WTC11 (cell line): Measurements from ENCODE around the gene NSD1. TPM values are rescaled to one million over a fixed set of nuclear protein-coding genes. Genes with fewer than 3 reads are reported as not detected.

Source experiments
- ATAC-seq: fragments of 200-7000 bp; cut with Tn5 transposase; 2 replicates; pipeline ENCODE4 v1.10.0; 2021; ENCODE audit warnings: mild to moderate bottlenecking, moderate library complexity
- CTCF ChIA-PET: fragments of 300-600 bp; sonication (Branson Sonifier 250); formaldehyde crosslinking; loops from one replicate; lab custom pipeline; 2021; ENCODE audit warnings: antibody characterized with exemption; lab: Charles Lee
- POLR2A ChIA-PET: fragments of 350-600 bp; sonication (Branson Sonifier 250); formaldehyde crosslinking; loops from one replicate; lab custom pipeline; 2021; ENCODE audit warnings: antibody characterized with exemption; lab: Charles Lee
- DNase-seq: peaks from one replicate; pipeline ENCODE4 v3.0.0; 2021; ENCODE audit warnings: low spot score
- H3K27ac Mint-ChIP-seq: 2 replicates; pipeline ENCODE4 v1.8.0; 2021; ENCODE audit warnings: mixed read lengths
- H3K27me3 Mint-ChIP-seq: 2 replicates; pipeline ENCODE4 v1.8.0; 2021; ENCODE audit warnings: low read depth, mild to moderate bottlenecking, moderate library complexity, mixed read lengths
- H3K36me3 Mint-ChIP-seq: 2 replicates; pipeline ENCODE4 v1.8.0; 2021; ENCODE audit warnings: mixed read lengths
- H3K4me1 Mint-ChIP-seq: 2 replicates; pipeline ENCODE4 v1.8.0; 2022; ENCODE audit warnings: mixed read lengths
- H3K4me3 Mint-ChIP-seq: 2 replicates; pipeline ENCODE4 v1.8.0; 2021; ENCODE audit warnings: mild to moderate bottlenecking, moderate library complexity, mixed read lengths
- H3K9me3 Mint-ChIP-seq: 2 replicates; pipeline ENCODE4 v1.8.0; 2021; ENCODE audit warnings: mixed read lengths
- ATF1 ChIP-seq: sonication (generic); formaldehyde crosslinking; IDR thresholded peaks from 2 replicates; pipeline ENCODE4 v1.8.1; 2023; ENCODE audit warnings: mild to moderate bottlenecking, moderate library complexity, missing genetic modification reagents
- CREM ChIP-seq: sonication (generic); formaldehyde crosslinking; IDR thresholded peaks from 2 replicates; pipeline ENCODE4 v1.8.1; 2022; ENCODE audit warnings: mild to moderate bottlenecking, missing genetic modification reagents, moderate library complexity
- ESRRA ChIP-seq: sonication (generic); formaldehyde crosslinking; IDR thresholded peaks from 2 replicates; pipeline ENCODE4 v1.8.1; 2022; ENCODE audit warnings: mild to moderate bottlenecking, missing genetic modification reagents, borderline replicate concordance
- FOXK1 ChIP-seq: sonication (generic); formaldehyde crosslinking; IDR thresholded peaks from 2 replicates; pipeline ENCODE4 v1.8.0; 2022; ENCODE audit warnings: mild to moderate bottlenecking, moderate library complexity, missing genetic modification reagents
- FOXP1 ChIP-seq: sonication (generic); formaldehyde crosslinking; IDR thresholded peaks from 2 replicates; pipeline ENCODE4 v1.8.0; 2022; ENCODE audit warnings: missing genetic modification reagents, mild to moderate bottlenecking, moderate library complexity, borderline replicate concordance
- GTF2I ChIP-seq: fragments of 250-450 bp; sonication (Bioruptor Pico); conservative IDR thresholded peaks from 2 replicates; pipeline ENCODE4 v1.4.0; 2021; ENCODE audit warnings: mild to moderate bottlenecking
- HMGA2 ChIP-seq: fragments of 250-450 bp; sonication (Bioruptor Pico); IDR thresholded peaks from 2 replicates; pipeline ENCODE4 v1.4.0; 2021; ENCODE audit warnings: mild to moderate bottlenecking, moderate library complexity
- KAT7 ChIP-seq: sonication (generic); formaldehyde crosslinking; IDR thresholded peaks from 2 replicates; pipeline ENCODE4 v1.8.1; 2023; ENCODE audit warnings: missing genetic modification reagents, mild to moderate bottlenecking, borderline replicate concordance
- MYBL2 ChIP-seq: sonication (generic); formaldehyde crosslinking; IDR thresholded peaks from 2 replicates; pipeline ENCODE4 v1.8.1; 2023; ENCODE audit warnings: mild to moderate bottlenecking, moderate library complexity, missing genetic modification reagents
- OVOL2 ChIP-seq: fragments of 250-450 bp; sonication (Bioruptor Pico); IDR thresholded peaks from 2 replicates; pipeline ENCODE4 v1.9.0; 2021; ENCODE audit warnings: mild to moderate bottlenecking, borderline replicate concordance
- RORB ChIP-seq: fragments of 250-450 bp; sonication (Bioruptor Pico); IDR thresholded peaks from 2 replicates; pipeline ENCODE4 v1.9.0; 2021; ENCODE audit warnings: mild to moderate bottlenecking
- TEAD1 ChIP-seq: sonication (generic); formaldehyde crosslinking; IDR thresholded peaks from 2 replicates; pipeline ENCODE4 v1.8.0; 2022; ENCODE audit warnings: mild to moderate bottlenecking, missing genetic modification reagents
- TEAD4 ChIP-seq: sonication (generic); formaldehyde crosslinking; IDR thresholded peaks from 2 replicates; pipeline ENCODE4 v1.8.0; 2022; ENCODE audit warnings: mild to moderate bottlenecking, missing genetic modification reagents
- ZBTB21 ChIP-seq: sonication (generic); formaldehyde crosslinking; IDR thresholded peaks from 2 replicates; pipeline ENCODE4 v1.8.1; 2023; ENCODE audit warnings: mild to moderate bottlenecking, missing genetic modification reagents, borderline replicate concordance
- ZNF138 ChIP-seq: sonication (generic); formaldehyde crosslinking; conservative IDR thresholded peaks from 2 replicates; pipeline ENCODE4 v1.8.1; 2022; ENCODE audit warnings: mild to moderate bottlenecking, moderate library complexity, missing genetic modification reagents
- ZNF671 ChIP-seq: fragments of 250-450 bp; sonication (Bioruptor Pico); IDR thresholded peaks from 2 replicates; pipeline ENCODE4 v1.8.0; 2021; ENCODE audit warnings: mild to moderate bottlenecking
- total RNA-seq: library from RNA; stranded (reverse); gene quantifications from 3 replicates; pipeline ENCODE4 v1.2.3, GENCODE V29; 2021
- TF ChIP-seq, protein P1 (sequence below): sonication (generic); formaldehyde crosslinking; IDR thresholded peaks from 2 replicates; pipeline ENCODE4 v1.8.1; 2022; ENCODE audit warnings: low read depth, mild to moderate bottlenecking, moderate library complexity, missing genetic modification reagents, borderline replicate concordance
- TF ChIP-seq, protein P2 (sequence below): sonication (generic); formaldehyde crosslinking; IDR thresholded peaks from 2 replicates; pipeline ENCODE4 v1.8.1; 2022; ENCODE audit warnings: mild to moderate bottlenecking, missing genetic modification reagents, moderate library complexity, borderline replicate concordance
- TF ChIP-seq, protein P3 (sequence below): sonication (generic); formaldehyde crosslinking; IDR thresholded peaks from 2 replicates; pipeline ENCODE4 v1.8.1; 2023; ENCODE audit warnings: mild to moderate bottlenecking, missing genetic modification reagents, moderate library complexity
- TF ChIP-seq, protein P4 (sequence below): sonication (generic); formaldehyde crosslinking; IDR thresholded peaks from 2 replicates; pipeline ENCODE4 v1.8.1; 2022; ENCODE audit warnings: mild to moderate bottlenecking, moderate library complexity, missing genetic modification reagents
- TF ChIP-seq, protein P5 (sequence below): sonication (generic); formaldehyde crosslinking; IDR thresholded peaks from 2 replicates; pipeline ENCODE4 v1.8.1; 2023; ENCODE audit warnings: mild to moderate bottlenecking, missing genetic modification reagents
- TF ChIP-seq, protein P6 (sequence below): sonication (generic); formaldehyde crosslinking; conservative IDR thresholded peaks from 2 replicates; pipeline ENCODE4 v1.8.1; 2022; ENCODE audit warnings: mild to moderate bottlenecking, missing genetic modification reagents
- TF ChIP-seq, protein P7 (sequence below): fragments of 250-450 bp; sonication (Bioruptor Pico); conservative IDR thresholded peaks from 2 replicates; pipeline ENCODE4 v1.9.0; 2021; ENCODE audit warnings: mild to moderate bottlenecking
- TF ChIP-seq, protein P8 (sequence below): sonication (generic); formaldehyde crosslinking; conservative IDR thresholded peaks from 2 replicates; pipeline ENCODE4 v1.8.1; 2023; ENCODE audit warnings: mild to moderate bottlenecking, low read depth, missing genetic modification reagents, moderate library complexity

NSD1 gene
- total RNA-seq, 1 experiment from 2014 or later = 148 TPM

DNA sequence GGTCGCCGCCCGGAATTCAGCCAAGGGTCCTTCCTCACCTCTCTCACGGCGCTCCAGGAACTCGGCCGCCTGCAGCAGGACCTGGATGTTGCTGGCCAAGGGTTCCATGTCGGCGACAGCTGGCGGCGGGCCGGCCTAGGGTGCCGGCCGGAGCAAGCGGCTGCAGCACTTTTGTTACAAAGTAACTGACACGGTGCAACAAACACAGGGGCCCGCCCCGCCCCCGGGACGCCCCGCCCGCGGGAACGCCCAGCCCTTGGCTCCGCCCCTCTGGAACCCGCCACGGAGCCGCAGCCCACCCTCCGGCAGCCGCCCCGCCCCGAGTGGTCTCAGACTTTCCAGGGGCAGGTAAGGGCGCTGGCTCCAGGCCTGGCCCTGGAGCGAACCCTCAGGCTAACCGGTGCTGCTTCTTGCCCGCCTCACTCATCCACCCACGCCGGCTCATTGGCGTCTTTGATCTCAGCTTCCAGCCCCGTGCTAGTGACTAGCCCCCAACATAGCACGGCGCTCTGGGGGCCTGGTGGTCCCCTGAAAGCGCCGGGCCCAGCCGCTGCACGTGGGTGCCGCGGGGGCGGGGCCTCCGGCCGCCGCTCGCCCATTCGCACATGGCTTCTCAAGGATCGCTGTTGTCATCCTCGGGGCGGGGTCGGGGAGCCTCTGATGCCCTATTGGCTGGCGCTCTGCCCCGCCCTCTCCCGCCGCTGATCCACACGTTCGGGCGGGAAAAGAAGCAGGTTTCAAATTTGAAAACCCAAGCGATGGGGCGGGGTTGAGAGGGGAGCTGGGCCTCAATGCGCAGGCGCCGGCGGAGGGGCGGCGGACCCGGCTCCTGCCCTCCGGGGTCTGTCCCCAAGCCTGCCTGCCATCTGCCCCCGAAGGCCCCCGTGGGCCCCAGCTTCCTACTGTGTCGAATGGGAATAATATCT is 178.4 kb downstream of the NSD1 start, which contains the start of gene MXD3:
TSS of gene MXD3 (minus strand) at position 176 of the 926 bp plus-strand sequence. CDS start at position 108, 68 bp downstream.
- peaks cover 2% of the 10 kb centered on the region for H3K36me3 Mint-ChIP-seq
- ChIA-PET CTCF (interaction anchor here (0.5 to 4.5 kb wide), 22 partner anchors 10 to 200 kb away, joined by 3 to 91 read pairs (median 5); partner anchors contain the start of genes PDLIM7 and PRR7), POLR2A (interaction anchor here (0.6 to 2.3 kb wide), 4 partner anchors 8 to 114 kb away, joined by 3 to 8 read pairs (median 4); partner anchors contain the start of genes GRK6, PRELID1 and RAB24)
- ATAC-seq = peak; percentile 71
- peak within 1 kb of the TSS; percentile 32; the same call in 1 of the 2 replicates for H3K27ac Mint-ChIP-seq
- H3K27me3 Mint-ChIP-seq = no peaks in the 10 kb centered on the region
- DNase-seq = peak; percentile 99
- H3K4me3 Mint-ChIP-seq = peak within 1 kb of the TSS; percentile 84
- peaks cover 18% of the 10 kb centered on the region for H3K4me1 Mint-ChIP-seq
- H3K9me3 Mint-ChIP-seq = no peaks in the 10 kb centered on the region
- TF ChIP-seq, protein P1, sequence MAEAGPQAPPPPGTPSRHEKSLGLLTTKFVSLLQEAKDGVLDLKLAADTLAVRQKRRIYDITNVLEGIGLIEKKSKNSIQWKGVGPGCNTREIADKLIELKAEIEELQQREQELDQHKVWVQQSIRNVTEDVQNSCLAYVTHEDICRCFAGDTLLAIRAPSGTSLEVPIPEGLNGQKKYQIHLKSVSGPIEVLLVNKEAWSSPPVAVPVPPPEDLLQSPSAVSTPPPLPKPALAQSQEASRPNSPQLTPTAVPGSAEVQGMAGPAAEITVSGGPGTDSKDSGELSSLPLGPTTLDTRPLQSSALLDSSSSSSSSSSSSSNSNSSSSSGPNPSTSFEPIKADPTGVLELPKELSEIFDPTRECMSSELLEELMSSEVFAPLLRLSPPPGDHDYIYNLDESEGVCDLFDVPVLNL (CRISPR knock-in tag) = peak; percentile 92; the same call in 1 of the 2 replicates
- TF ChIP-seq CREM (CRISPR knock-in tag) (peak; percentile 43; the same call in 1 of the 2 replicates), ZBTB21 (CRISPR knock-in tag) (no peak), HMGA2 (no peak), OVOL2 (CRISPR knock-in tag) (no peak), FOXP1 (CRISPR knock-in tag) (no peak), MYBL2 (peak; percentile 95), ESRRA (CRISPR knock-in tag) (no peak), FOXK1 (CRISPR knock-in tag) (peak; percentile 96), ZNF138 (CRISPR knock-in tag) (no peak), GTF2I (CRISPR knock-in tag) (no peak), TEAD4 (no peak), ATF1 (CRISPR knock-in tag) (no peak), TEAD1 (CRISPR knock-in tag) (no peak; the same call in 1 of the 2 replicates), KAT7 (CRISPR knock-in tag) (no peak), RORB (CRISPR knock-in tag) (no peak), ZNF671 (CRISPR knock-in tag) (no peak)
- TF ChIP-seq, protein P2, sequence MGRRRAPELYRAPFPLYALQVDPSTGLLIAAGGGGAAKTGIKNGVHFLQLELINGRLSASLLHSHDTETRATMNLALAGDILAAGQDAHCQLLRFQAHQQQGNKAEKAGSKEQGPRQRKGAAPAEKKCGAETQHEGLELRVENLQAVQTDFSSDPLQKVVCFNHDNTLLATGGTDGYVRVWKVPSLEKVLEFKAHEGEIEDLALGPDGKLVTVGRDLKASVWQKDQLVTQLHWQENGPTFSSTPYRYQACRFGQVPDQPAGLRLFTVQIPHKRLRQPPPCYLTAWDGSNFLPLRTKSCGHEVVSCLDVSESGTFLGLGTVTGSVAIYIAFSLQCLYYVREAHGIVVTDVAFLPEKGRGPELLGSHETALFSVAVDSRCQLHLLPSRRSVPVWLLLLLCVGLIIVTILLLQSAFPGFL = no peak
- TF ChIP-seq, protein P3, sequence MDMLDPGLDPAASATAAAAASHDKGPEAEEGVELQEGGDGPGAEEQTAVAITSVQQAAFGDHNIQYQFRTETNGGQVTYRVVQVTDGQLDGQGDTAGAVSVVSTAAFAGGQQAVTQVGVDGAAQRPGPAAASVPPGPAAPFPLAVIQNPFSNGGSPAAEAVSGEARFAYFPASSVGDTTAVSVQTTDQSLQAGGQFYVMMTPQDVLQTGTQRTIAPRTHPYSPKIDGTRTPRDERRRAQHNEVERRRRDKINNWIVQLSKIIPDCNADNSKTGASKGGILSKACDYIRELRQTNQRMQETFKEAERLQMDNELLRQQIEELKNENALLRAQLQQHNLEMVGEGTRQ = peak; percentile 79
- TF ChIP-seq, protein P4, sequence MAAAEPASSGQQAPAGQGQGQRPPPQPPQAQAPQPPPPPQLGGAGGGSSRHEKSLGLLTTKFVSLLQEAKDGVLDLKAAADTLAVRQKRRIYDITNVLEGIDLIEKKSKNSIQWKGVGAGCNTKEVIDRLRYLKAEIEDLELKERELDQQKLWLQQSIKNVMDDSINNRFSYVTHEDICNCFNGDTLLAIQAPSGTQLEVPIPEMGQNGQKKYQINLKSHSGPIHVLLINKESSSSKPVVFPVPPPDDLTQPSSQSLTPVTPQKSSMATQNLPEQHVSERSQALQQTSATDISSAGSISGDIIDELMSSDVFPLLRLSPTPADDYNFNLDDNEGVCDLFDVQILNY (CRISPR knock-in tag) = peak; percentile 89
- TF ChIP-seq, protein P5, sequence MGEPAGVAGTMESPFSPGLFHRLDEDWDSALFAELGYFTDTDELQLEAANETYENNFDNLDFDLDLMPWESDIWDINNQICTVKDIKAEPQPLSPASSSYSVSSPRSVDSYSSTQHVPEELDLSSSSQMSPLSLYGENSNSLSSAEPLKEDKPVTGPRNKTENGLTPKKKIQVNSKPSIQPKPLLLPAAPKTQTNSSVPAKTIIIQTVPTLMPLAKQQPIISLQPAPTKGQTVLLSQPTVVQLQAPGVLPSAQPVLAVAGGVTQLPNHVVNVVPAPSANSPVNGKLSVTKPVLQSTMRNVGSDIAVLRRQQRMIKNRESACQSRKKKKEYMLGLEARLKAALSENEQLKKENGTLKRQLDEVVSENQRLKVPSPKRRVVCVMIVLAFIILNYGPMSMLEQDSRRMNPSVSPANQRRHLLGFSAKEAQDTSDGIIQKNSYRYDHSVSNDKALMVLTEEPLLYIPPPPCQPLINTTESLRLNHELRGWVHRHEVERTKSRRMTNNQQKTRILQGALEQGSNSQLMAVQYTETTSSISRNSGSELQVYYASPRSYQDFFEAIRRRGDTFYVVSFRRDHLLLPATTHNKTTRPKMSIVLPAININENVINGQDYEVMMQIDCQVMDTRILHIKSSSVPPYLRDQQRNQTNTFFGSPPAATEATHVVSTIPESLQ (CRISPR knock-in tag) = no peak
- TF ChIP-seq, protein P6, sequence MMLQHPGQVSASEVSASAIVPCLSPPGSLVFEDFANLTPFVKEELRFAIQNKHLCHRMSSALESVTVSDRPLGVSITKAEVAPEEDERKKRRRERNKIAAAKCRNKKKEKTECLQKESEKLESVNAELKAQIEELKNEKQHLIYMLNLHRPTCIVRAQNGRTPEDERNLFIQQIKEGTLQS (CRISPR knock-in tag) = no peak
- TF ChIP-seq, protein P7, sequence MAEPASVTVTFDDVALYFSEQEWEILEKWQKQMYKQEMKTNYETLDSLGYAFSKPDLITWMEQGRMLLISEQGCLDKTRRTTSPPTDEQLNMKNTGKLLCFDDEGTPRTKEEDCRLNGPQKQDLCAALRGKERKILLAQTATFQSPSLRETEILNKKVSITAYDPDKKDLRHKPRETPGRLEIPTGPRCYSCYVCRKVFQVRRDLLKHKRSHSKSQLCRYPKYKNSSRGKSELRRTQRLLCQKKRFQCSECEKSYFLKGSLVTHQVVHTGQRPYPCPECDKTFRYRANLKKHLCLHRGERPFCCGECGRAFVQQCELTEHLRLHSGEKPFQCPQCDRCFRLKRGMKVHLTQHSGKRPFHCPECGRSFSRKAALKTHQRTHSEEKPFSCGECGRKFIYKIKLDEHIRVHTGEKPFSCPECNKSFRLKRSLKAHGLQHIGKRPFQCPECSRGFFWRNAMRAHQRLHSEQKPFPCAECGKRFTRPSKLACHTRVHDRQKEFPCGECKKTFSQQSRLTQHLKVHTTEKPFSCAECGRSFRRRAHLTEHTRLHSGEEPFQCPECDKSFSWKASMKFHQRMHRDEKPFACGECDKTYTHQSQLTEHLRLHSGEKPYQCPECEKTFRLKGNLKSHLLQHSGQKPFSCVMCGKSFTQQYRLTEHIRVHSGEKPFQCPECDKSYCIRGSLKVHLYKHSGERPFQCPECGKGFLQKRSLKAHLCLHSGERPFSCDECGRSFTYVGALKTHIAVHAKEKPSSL (CRISPR knock-in tag) = no peak
- TF ChIP-seq, protein P8, sequence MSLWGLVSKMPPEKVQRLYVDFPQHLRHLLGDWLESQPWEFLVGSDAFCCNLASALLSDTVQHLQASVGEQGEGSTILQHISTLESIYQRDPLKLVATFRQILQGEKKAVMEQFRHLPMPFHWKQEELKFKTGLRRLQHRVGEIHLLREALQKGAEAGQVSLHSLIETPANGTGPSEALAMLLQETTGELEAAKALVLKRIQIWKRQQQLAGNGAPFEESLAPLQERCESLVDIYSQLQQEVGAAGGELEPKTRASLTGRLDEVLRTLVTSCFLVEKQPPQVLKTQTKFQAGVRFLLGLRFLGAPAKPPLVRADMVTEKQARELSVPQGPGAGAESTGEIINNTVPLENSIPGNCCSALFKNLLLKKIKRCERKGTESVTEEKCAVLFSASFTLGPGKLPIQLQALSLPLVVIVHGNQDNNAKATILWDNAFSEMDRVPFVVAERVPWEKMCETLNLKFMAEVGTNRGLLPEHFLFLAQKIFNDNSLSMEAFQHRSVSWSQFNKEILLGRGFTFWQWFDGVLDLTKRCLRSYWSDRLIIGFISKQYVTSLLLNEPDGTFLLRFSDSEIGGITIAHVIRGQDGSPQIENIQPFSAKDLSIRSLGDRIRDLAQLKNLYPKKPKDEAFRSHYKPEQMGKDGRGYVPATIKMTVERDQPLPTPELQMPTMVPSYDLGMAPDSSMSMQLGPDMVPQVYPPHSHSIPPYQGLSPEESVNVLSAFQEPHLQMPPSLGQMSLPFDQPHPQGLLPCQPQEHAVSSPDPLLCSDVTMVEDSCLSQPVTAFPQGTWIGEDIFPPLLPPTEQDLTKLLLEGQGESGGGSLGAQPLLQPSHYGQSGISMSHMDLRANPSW = no peak
